HG03469 (cell line): ENCODE results near the gene KIAA1549.

Source experiments
- ATAC-seq: cut with Tn5 transposase; IDR thresholded peaks from one replicate; pipeline ENCODE4 v1.9.1; 2021; ENCODE audit warnings: mild to moderate bottlenecking, moderate library complexity, moderate number of reproducible peaks; ENCODE audit not compliant: unreplicated experiment

Gene KIAA1549

GRCh38 chr7:138861051-138861450, 120.1 kb downstream of the KIAA1549 start:
- ATAC-seq: no peak

- no peak for ATAC-seq
These were observed 123.5 kb downstream of the KIAA1549 start for GRCh38 chr7:138857728-138858127.

- ATAC-seq: no peak
These were observed 127.0 kb downstream of the KIAA1549 start for GRCh38 chr7:138854115-138854645.

DNA sequence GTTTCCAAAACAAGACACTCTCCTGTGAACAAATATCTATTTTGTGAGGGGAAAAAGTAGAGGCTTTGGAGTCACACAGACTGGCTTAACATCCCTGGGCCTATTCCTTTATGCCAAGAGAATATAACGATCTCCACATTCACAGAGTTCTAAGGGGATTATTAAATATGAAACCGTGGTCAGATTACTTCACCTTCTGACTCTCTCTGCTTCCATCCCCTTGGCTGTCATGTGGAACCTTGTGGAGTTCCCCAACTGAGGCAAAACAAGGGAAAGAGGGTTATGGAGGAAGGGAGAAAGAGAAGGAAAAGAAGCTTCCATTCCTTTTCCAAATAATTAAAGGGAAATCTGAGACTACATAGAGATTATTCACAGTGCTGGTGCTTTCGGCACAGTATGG, 127.7 kb downstream of the KIAA1549 start:
- ATAC-seq: no peak

GRCh38 chr7:138852469-138852868, 128.7 kb downstream of the KIAA1549 start:
- no peak for ATAC-seq

GRCh38 chr7:138849701-138850100, 131.5 kb downstream of the KIAA1549 start:
- no peak for ATAC-seq

- no peak for ATAC-seq
These were observed 132.9 kb downstream of the KIAA1549 start for GRCh38 chr7:138848056-138848980.

GRCh38 chr7:138845711-138846110, 135.5 kb downstream of the KIAA1549 start:
- no peak for ATAC-seq

- ATAC-seq: no peak
These were observed 137.3 kb downstream of the KIAA1549 start for GRCh38 chr7:138843632-138844580.

DNA sequence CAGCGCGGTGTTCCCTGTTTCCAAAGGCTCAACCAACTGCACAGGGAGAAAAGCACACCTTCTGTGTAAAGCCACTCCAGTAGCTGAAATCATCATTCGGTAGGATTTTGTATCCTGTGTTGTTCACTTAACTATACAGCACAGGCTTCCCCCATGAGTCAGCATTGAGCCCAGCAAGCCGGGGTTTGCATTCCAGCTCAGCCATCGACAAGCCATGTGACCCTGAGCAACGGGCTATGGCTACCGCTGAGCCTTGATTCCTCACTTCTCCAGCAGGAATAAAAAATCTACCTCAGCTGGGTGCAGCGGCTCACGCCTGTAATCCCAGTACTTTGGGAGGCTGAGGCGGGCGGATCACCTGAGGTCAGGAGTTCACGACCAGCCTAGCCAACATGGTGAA, 139.1 kb downstream of the KIAA1549 start:
- ATAC-seq: no peak

DNA sequence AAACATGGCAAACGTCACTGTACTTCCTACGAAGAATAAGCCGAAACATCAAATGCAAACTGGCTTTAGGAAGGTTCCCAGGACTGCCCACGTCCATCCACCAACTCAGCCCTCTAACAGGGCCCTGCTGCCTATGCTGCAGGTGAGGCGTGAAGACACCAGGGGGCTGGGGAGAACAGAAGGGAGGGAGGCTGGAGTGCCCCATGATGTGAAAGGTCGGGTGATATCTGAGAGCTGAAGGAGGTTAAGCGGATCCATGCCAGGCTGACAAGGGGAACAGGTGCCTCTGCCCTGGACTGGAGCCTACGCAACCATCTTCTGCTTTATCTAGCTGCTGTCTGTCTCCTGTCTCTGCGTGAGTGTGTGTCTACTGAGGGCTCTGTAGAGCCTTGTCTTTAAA, 143.0 kb downstream of the KIAA1549 start:
- no peak for ATAC-seq

DNA sequence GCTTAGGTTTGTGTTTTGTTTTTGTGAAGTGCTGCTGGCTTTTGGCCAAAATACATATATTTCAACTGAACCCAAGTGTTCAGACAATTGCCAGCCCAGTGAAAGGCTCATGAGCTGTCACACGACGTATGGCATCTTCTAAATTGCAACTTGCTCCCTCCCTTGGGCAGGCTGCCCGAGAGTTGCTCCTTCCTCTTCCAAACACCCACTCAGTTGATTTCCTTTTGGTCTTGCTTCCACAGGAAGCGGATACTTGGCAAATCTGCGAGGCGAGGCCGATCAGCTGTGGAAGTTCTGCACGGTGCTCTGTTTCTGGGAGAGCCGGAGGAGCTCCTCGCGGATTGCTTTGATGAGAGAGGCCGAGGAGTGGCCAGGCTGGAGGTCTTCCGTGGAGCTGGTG, 143.6 kb downstream of the KIAA1549 start:
- ATAC-seq: no peak

DNA sequence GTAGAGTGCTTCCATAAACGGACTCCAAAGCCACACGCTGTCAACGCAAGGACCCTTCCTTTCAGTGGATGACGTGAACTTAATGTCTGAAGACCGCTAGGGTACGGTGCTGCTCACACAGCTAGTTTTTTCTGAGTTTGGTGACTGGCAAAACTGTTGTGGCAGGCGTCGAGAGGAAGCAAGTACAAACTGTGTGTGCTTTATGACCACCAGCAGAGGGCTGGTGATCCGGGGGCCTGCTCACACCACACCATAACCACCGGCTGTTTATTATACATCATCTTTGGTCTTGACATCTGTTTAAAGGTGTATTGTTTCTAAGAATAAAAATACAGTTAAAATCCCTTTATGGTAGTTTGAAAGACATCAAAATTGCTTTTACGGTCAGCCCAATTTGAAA, 146.1 kb downstream of the KIAA1549 start:
- ATAC-seq: no peak

GRCh38 chr7:138834583-138834982, 146.6 kb downstream of the KIAA1549 start:
- ATAC-seq: no peak

- ATAC-seq: no peak
These were observed 147.6 kb downstream of the KIAA1549 start for GRCh38 chr7:138833596-138833995.

DNA sequence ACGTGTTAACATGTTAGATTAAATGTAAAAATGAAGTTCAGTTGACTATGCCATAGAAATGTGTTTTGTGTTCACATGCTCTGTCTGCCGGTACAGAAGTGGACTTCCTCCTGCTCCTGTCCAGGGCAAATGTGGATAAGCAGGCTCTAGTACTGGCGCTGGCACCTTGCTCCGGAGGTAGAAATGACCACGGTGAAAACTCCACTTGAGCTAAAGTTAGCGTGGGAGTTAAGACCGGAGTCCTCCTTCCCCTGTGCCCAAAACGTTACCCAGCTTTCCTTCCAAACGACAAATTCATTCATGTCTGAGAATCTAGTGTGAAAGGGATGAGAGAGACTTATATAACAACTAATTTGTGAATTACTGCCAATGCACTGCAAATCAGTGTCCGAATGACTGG, 148.2 kb downstream of the KIAA1549 start:
- ATAC-seq: no peak

DNA sequence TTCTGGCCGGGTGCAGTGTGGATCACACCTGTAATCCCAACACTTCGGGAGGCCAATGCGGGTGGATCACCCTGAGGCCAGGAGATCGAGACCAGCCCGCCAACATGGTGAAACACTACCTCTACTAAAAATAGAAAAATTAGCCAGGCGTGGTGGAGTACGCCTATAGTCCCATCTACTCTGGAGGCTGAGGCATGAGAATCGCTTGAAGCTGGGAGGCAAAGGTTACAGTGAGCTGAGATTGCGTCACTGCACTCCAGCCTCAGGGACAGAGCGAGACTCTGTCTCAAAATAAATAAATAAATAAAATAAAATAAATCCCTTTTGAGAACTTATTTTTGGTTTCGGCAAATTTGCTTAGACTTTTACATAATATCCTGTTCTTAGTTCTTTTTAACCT, 151.9 kb downstream of the KIAA1549 start:
- no peak for ATAC-seq

DNA sequence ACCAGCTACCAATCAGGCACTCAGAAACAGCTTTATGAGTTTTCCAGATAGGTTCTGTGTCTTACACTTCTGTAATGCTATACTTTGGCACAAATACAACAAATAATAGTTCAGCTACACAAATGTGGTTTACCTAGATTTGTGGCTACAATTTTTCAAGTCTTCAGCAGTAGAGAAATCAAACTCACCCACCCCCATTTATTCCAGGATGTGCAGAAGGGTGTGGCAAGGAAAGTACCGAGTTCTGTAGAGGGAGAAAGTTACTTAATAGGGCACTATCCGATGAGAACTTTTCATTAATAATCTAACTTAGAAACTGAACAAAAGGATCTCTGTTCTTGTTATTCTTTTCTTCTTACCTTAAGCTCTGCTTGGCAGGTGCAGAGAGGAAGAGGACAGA, 152.9 kb downstream of the KIAA1549 start:
- no peak for ATAC-seq

DNA sequence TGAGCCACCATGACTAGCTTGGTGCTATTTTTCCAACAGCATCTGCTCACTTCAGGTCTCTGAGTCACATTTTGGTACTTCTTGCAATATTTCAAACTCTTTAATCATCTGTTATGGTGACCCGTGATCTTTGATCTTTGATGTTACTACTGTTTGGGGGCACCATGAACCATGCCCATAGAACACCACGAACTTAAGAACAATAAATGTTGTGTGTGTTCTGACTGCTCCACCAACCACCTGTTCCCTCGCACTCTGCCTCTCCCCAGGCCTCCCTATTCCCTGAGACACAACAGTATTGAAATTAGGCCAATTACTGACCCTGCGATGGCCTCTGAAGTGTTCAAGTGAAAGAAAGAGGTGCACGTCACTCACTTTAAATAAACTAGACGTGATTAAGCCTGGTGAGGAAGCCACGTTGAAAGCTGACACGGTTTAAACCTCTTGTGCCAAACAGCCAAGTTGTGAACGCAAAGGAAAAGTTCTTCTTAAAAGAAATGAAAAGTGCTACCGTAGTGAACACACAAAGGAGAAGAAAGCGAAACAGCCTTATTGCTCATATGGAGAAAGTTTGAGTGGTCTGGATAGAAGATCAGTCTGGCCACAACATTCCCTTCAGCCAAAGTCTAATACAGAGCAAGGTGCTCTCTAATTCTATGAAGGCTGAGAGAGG, 156.0 kb downstream of the KIAA1549 start:
- ATAC-seq: no peak

DNA sequence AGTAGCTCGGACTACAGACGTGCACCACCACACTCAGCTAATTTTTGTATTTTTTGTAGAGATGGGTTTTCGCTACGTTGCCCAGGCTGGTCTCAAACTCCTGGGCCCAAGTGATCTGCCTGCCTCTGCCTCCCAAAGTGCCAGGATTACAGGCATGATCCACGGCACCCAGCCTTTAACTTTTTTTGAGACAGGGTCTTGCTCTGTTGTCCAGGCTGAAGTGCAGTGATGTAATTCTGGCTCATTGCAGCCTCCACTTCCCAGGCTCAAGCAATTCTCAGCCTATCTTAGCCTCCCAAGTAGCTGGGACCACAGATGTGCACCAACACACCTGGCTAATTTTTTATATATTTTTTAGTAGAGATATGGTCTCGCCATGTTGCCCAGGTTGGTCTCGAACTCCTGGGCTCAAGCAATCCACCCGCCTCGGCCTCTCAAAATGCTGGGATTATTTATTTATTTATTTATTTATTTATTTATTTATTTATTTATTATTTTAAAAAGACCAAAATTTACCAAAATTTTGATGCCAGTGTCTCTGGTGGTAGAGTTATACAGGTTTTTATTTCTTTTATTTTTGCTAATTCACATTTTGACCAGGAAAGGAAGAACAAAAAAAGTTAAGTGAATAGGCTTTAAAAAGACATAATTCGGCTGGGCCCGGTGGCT, 158.2 kb downstream of the KIAA1549 start:
- ATAC-seq: no peak
